Measurements from ENCODE around the gene RNF25.

RNF25 gene

DNA sequence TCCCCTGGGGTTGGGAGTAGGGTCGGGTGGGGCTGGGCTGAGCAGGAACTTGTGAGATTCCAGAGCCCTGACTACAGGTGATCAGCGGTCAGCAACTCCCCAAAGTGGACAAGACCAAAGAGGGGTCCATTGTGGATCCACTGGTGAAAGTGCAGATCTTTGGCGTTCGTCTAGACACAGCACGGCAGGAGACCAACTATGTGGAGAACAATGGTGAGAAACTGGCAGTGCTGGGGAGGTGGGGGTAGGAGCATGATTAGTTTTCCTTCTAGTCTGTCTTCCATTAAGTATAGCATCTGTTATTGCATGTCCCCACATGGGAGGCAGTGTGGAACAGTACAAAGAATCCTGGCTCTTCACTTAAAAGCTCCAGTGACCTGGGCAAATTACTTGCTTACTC is 36.1 kb downstream of the RNF25 start:
- peaks cover 66% of the 10 kb centered on the region for H3K36me3 Mint-ChIP-seq (ENCODE audit: insufficient read depth)
- peak overlapping the region in 1 of 2 donors; percentile 16 for H3K27ac Mint-ChIP-seq
- no peaks in the 10 kb centered on the region for H3K9me3 Mint-ChIP-seq
- DNase-seq: no peak
- H3K4me3 Mint-ChIP-seq: no peak overlapping the region
- peaks cover 1 to 3% of the 10 kb centered on the region in 2 donors for H3K4me1 Mint-ChIP-seq (ENCODE audit: low read depth in 2 of 2)
- no peaks in the 10 kb centered on the region for H3K27me3 Mint-ChIP-seq
- no peak for ATAC-seq (replicated peaks)

- Mint-ChIP-seq H3K4me1 (ENCODE audit: low read depth in 2 of 2) (peaks cover 0 to 1% of the 10 kb centered on the region in 2 donors), H3K9me3 (no peaks in the 10 kb centered on the region), H3K27ac (no peak overlapping the region), H3K4me3 (no peak overlapping the region), H3K27me3 (no peaks in the 10 kb centered on the region), H3K36me3 (ENCODE audit: insufficient read depth) (peaks cover 30% of the 10 kb centered on the region)
- ATAC-seq (replicated peaks): no peak
- DNase-seq: no peak
Observed at GRCh38 chr2:218631837-218632236, 40.0 kb downstream of the RNF25 start.

GRCh38 chr2:218627939-218628338 is 43.9 kb downstream of the RNF25 start:
- ATAC-seq (replicated peaks): no peak
- no peak overlapping the region for H3K27ac Mint-ChIP-seq

DNA sequence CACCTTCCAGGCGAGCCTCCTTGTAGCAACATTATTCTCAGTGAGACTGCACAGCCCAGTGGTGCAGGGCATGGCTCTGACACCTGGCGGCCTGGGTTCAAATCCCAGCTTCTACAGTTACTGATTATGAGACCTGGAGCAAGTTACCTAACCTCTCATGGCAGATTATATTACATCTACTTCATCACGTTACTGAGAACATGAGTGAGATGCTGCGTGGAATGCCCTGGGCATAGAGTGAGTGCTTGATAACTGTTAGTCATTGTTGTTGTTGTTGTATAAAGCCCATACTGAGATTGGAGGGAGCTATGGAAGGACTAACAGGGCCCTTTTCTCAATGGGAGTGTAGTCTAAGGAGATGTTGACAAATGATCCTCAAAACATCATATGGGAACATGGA is 45.4 kb downstream of the RNF25 start:
- ATAC-seq (replicated peaks) (no peak), DNase-seq (no peak)
- Mint-ChIP-seq H3K9me3 (no peaks in the 10 kb centered on the region), H3K27ac (no peak overlapping the region), H3K36me3 (ENCODE audit: insufficient read depth) (peaks cover 4% of the 10 kb centered on the region), H3K4me1 (ENCODE audit: low read depth in 2 of 2) (no peaks in the 10 kb centered on the region), H3K27me3 (no peaks in the 10 kb centered on the region), H3K4me3 (no peak overlapping the region)

More at GRCh38 chr2:218627939-218628338, 43.9 kb downstream of the RNF25 start:
- no peaks in the 10 kb centered on the region for H3K9me3 Mint-ChIP-seq
- no peak for DNase-seq
- no peaks in the 10 kb centered on the region for H3K27me3 Mint-ChIP-seq
- no peaks in the 10 kb centered on the region for H3K4me1 Mint-ChIP-seq (ENCODE audit: low read depth in 2 of 2)
- no peak overlapping the region for H3K4me3 Mint-ChIP-seq
- peaks cover 4% of the 10 kb centered on the region for H3K36me3 Mint-ChIP-seq (ENCODE audit: insufficient read depth)

DNA sequence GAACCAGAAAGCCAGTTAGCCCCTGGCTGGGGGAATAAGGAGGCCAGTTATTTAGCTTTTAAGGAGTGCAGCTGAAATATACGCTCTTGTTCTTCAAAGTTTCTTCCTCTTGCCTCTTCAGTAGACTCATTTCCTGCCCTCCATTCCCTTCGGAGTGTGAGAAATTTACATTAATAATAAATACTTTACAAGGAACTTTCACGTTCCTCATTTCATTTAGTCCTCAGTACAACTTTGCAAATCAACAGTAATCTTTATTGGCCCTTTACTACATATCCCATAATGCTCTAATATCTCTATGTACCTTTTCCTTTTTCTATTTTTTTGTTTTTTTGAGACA is 48.5 kb downstream of the RNF25 start:
- H3K36me3 Mint-ChIP-seq (ENCODE audit: insufficient read depth): peaks cover 4% of the 10 kb centered on the region
- no peaks in the 10 kb centered on the region for H3K4me1 Mint-ChIP-seq (ENCODE audit: low read depth in 2 of 2)
- no peaks in the 10 kb centered on the region for H3K9me3 Mint-ChIP-seq
- H3K4me3 Mint-ChIP-seq: no peak overlapping the region
- H3K27me3 Mint-ChIP-seq: no peaks in the 10 kb centered on the region
- DNase-seq: no peak
- ATAC-seq (replicated peaks): no peak
- no peak overlapping the region for H3K27ac Mint-ChIP-seq

DNA sequence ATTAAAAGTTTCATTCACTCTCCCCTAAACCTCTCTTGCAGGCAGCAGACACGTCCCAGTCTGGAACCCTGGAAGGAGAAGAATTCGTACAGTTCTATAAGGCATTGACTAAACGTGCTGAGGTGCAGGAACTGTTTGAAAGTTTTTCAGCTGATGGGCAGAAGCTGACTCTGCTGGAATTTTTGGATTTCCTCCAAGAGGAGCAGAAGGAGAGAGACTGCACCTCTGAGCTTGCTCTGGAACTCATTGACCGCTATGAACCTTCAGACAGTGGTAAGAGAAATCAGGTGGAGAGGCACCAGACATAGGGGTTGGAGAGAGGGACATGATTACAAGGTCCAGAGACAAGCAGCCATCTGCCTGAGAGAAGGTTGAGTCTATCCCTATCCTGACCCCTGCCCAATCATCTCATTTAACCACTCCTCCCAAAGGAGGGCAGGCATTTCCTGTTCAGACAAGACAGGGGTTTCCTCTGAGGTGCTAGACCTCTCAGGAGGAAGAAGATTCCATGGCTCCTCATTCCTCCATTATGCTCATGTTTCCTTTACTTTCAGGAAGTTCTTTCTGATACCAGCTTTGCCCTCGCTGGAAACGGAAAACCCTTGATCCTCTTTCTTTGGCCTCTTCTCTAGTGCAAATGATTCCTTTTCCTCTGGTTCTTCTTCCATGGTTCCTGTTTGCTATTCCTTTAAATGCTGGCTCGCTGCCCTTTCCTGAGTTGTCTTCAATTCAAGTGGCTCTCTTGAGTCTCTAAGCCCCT is 49.0 kb downstream of the RNF25 start:
- no peak for DNase-seq
- H3K36me3 Mint-ChIP-seq (ENCODE audit: insufficient read depth): peaks cover 4% of the 10 kb centered on the region
- H3K9me3 Mint-ChIP-seq: no peaks in the 10 kb centered on the region
- no peak for ATAC-seq (replicated peaks)
- no peaks in the 10 kb centered on the region for H3K4me1 Mint-ChIP-seq (ENCODE audit: low read depth in 2 of 2)
- H3K27me3 Mint-ChIP-seq: no peaks in the 10 kb centered on the region
- no peak overlapping the region for H3K27ac Mint-ChIP-seq
- H3K4me3 Mint-ChIP-seq: no peak overlapping the region

GRCh38 chr2:218621007-218621406 is 50.8 kb downstream of the RNF25 start:
- ATAC-seq (replicated peaks) (no peak), DNase-seq (no peak)
- no peak overlapping the region for H3K27ac Mint-ChIP-seq
- no peak overlapping the region for H3K4me3 Mint-ChIP-seq
- no peaks in the 10 kb centered on the region for H3K4me1 Mint-ChIP-seq (ENCODE audit: low read depth in 2 of 2)
- no peaks in the 10 kb centered on the region for H3K9me3 Mint-ChIP-seq
- peaks cover 4% of the 10 kb centered on the region for H3K36me3 Mint-ChIP-seq (ENCODE audit: insufficient read depth)
- no peaks in the 10 kb centered on the region for H3K27me3 Mint-ChIP-seq

DNA sequence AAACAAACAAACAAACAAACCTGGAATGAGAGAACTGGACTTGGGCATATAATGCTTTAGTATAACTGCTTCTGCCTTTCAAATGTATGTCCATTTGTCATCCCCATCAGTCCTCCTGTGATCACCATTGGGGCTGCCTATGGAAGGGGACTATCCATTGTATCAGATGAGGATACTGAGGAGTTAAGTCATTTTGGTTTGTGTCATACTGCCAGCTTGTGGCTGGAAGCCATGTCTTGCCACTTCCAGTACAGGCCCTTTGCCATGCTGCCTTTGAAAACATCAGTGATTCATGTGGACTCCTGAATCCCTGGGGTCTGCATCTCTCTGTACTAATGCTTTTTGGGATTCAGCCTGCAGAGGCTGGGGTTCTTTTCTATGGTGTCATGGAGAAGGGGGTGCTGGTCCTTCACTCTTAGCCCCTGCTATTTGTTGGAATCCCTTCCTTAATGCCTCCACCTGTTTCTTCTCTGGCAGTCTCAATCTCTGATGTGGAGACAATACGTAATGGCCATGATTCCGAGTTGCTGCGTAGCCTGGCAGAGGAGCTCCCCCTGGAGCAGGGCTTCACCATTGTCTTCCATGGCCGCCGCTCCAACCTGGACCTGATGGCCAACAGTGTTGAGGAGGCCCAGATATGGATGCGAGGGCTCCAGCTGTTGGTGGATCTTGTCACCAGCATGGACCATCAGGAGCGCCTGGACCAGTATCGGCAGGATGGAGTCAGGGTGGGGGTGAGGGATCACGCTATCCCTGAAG is 53.5 kb downstream of the RNF25 start:
- H3K36me3 Mint-ChIP-seq (ENCODE audit: insufficient read depth): no peaks in the 10 kb centered on the region
- ATAC-seq (replicated peaks): no peak
- H3K9me3 Mint-ChIP-seq: no peaks in the 10 kb centered on the region
- DNase-seq: no peak
- H3K27me3 Mint-ChIP-seq: no peaks in the 10 kb centered on the region
- H3K27ac Mint-ChIP-seq: no peak overlapping the region
- H3K4me1 Mint-ChIP-seq (ENCODE audit: low read depth in 2 of 2): no peaks in the 10 kb centered on the region
- H3K4me3 Mint-ChIP-seq: no peak overlapping the region

DNA sequence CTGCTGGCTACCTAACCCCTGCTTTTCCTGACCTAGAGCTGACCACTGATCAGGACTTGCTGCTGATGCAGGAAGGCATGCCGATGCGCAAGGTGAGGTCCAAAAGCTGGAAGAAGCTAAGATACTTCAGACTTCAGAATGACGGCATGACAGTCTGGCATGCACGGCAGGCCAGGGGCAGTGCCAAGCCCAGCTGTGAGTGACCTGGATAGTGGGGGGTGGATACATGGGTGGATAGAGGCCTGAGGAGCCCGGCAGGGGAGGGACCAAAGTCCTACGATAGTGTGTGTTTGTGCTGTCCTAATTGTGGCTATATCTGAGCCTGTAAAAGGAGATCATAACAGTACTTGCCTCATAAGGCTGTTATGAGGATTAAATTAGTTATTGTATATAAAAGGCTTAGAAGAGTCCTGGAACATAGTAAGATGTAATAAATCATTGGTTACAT is 55.9 kb downstream of the RNF25 start:
- no peak overlapping the region for H3K27ac Mint-ChIP-seq
- DNase-seq (no peak), ATAC-seq (replicated peaks) (no peak)
- H3K4me3 Mint-ChIP-seq: no peak overlapping the region
- no peaks in the 10 kb centered on the region for H3K9me3 Mint-ChIP-seq
- H3K36me3 Mint-ChIP-seq (ENCODE audit: insufficient read depth): no peaks in the 10 kb centered on the region
- H3K27me3 Mint-ChIP-seq: peaks cover 0 to 9% of the 10 kb centered on the region in 2 donors
- H3K4me1 Mint-ChIP-seq (ENCODE audit: low read depth in 2 of 2): no peaks in the 10 kb centered on the region

Data from effector memory CD8-positive, alpha-beta T cell (primary cell).